Stimulated activated CD4-positive, alpha-beta T cell treated with anti-CD3 and anti-CD28 coated beads, Interleukin-2, amount 100 ng/mL, for 4 hours (primary cell): ENCODE results near the gene DNAJB9.

Source experiments
- DNase-seq: peaks from one replicate; pipeline ENCODE4 v3.0.0-alpha.2; 2020; ENCODE audit warnings: low read depth

DNAJB9 gene

DNA sequence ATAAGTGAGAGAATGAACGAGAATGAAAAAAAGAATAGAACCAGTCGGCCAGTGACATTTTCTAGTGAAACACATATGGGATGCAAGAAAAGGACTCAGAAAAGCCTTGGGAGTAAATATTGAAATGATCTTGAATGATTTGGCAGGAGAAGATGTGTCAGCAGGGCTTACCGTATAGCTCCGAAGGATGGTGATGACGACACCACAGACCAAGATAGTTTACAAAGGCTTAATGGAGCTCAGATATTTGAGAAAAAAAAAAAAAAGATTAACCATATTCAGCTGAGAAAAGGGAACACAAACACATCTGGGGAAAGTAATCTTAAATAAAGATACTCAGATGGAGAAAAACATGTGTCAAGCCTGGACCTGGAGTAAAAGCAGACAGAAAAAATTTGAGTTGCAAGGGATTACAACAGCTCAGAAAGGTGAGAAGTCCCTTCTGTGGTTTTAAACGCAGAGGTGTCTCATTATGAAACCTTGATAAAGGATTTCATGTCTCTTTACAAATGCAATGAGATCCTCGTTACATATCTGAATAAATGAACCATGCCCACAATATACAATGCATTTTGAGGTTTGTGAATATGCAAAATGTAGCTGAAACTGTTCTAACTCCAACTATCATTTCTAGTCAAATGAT lies 36.0 kb downstream of the DNAJB9 start:
- DNase-seq = no peak

DNA sequence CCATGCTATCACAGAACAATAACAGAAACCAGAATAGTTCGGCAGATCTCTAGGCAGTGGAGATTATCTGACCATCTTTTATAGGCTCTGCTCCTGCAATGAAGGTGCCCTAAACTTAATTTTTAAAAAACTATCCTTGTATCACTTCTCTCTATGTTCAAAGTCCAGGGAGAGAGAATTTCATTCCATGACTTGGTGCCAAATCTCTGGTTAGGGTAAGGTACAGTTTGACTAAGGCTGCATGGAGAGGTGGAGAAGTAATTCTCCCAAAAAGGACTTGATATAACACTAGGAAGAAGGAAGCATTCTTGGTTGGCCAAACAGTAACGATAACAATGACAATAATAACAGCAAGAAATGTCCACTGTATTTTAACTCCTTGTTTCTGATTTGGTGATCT lies 40.0 kb downstream of the DNAJB9 start:
- DNase-seq = no peak

DNA sequence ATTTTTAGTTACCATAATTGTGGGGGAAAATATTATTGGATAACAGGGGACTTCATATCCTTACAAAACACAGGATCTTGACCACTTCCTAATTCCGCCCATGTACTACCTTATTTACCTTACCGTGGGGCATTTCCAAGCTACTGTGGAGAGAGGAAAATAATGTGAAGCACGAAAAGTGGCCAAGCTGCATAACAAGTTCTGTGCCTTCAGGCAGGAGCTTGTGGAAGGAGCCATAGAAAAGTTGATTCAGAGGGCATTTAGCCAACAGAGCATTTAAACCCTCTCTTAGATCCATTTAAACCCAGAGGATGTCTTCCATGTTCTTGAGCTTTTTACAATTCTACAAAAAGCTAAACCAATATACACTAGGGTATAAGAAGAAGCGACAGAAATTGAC lies 41.6 kb downstream of the DNAJB9 start:
- DNase-seq = no peak

DNA sequence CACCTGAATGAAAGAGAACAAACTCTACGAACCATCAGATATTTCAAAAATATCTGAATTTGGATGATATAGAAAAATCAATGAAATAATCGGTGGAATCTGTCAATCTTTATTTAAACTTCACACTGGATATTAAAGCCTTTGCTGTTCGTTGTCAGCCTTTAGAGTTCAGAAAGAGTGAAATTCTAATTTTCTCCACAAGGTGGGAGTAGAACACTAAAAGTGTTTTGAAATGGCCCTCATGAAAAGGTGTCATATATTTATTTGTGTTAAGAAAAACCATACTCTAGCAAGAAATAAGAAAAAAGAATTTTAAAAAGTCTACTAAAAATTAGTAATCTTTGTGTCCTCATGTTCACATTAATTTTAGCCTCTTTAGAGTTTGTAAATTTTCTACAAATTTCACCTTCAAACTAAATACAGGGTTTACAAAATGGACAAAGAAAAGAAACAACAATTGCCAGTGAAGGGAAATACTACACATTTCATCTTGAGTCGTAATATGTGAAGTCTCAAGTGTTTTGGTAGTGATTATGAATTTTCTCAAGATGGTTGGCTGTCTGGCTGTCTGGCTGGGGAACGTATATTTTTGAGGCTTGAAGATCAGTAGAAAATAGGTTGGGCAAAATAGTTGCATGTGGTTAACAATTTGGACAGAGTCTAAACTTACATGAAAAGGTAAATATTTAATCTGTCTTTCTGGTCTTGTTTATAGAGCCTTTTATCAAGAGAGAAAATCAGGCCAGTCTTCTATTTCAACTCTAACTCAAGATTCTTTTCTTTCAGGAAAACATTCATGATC lies 43.7 kb downstream of the DNAJB9 start:
- no peak for DNase-seq

DNA sequence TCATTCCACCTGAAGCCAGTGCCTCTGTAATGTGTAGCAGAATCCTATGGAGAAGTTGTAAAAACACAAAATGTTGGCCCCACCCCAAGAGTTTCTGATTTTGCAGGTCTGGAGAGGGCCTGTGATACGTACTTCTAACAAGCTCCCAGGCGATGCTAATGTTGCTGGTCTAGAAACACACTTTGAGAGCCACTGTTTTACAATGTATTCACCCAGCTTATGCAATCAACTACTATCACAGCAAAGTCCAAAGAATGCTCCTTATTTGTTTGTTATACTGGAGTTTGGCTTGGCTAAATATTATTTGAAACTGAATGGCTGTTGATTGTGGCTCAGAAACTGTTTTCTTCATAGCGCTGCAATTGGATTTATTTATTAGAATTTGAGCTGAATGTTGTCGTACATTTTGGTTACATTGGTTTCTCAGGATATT lies 44.3 kb downstream of the DNAJB9 start:
- DNase-seq = no peak

DNA sequence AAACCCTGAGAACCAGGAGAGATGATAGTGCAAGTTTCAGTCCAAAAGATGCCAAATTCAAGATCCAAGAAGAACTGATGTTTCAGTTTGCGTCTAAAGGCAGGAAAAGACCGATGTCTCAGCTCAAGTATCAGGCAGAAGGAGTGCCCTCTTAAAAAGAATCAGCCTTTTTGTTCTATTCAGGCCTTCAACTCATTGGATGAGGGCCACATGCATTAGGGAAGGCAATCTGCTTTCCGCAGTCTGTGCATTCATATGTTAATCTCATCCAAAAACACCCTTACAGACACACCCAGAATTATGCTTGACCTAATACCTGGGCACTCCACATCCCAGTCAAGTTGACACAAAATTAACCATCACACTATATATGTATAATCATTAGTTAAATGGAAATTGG lies 45.2 kb downstream of the DNAJB9 start:
- no peak for DNase-seq

DNA sequence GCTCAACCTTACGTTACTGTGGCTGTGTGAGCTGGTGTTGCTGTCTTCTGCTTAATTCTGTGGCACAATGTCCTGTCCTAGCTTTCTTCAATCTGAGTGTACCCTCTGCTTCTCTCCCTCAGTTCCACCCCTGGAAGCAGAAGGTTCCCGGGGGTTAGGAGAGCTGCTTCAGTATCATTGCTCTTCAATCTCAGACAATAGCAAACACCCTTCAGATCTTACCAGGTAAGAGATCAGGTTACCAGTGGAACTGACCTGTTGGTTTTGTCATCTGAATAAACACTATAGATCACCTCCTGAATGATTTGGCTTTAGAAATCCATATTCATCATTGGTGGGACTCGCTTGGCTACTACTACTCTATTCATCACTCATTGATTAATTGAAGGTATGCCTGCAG lies 48.4 kb downstream of the DNAJB9 start:
- no peak for DNase-seq

DNA sequence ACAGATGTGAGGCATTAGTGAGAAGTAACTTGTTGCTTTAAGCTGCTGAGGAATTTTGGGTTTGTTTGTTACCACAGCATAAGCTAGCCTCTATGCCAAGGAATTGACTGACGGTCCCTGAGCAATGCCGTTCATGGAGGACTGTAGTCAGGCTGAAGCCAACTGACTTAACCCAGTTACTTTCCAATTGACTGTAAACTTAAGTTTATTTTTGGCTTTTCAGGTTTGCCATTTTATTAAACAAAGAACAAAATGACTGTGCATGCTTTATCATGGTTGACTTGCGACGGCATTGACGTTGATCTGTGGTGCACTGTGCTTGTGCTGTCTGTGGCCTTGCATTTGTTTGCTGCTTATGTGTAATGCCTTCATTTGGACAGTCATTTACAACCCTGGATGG lies 53.5 kb downstream of the DNAJB9 start:
- DNase-seq = no peak
